Endometrium (tissue), 2 donors: ENCODE results near the gene HOXD12.
A peak's percentile ranks its signal among the peaks of the same experiment; 100 is the strongest.

Source experiments
- FAIRE-seq: peaks from 2 replicates; lab custom pipeline; 2012; peaks lifted over from hg19 to GRCh38; lab: Jason Lieb, UNC
- donor health status: control.
- donor health status: control.

The HOXD12 gene

DNA sequence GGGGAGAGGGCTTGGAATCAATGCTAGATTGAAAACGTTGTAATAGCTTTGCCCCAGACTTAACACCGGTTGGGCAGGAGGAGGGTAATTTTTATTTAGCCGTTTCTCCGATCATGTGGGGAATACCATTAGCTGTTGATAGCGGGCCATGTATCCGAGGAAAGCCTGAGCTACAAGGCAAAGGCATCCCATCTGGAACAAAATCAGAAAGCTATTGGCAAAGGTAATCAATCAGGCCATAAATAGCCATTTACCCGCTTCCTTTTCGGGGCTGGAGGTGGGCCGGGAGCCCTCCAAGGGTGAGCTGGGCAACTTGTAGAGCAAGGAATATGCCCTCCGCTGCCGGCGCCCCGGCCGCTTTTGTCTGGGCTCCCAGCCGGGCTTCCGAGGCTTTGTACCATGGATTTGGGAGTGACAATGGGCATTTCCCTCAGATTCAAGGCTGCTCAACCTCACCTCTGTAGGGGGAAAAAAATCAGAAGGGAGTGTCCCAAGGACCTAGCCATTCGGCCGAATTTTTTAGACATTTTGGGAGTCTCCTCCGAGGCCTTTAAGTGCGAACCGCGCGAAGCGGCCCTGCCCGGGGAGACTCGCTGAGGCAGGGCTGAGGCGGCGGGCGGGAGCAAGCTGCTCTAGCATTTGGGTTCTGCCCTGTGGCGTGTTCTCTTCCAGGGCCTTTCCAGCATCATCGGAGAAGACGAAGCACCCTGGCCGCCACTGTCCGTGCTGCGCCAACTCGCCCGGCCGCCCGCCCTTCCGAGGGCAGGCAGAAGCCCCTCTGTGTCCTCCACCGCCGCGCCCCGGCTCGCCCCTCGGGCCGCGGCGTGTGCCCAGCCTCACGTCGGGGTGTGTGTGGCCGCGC lies 21.8 kb downstream of the HOXD12 start:
- no peak for FAIRE-seq

DNA sequence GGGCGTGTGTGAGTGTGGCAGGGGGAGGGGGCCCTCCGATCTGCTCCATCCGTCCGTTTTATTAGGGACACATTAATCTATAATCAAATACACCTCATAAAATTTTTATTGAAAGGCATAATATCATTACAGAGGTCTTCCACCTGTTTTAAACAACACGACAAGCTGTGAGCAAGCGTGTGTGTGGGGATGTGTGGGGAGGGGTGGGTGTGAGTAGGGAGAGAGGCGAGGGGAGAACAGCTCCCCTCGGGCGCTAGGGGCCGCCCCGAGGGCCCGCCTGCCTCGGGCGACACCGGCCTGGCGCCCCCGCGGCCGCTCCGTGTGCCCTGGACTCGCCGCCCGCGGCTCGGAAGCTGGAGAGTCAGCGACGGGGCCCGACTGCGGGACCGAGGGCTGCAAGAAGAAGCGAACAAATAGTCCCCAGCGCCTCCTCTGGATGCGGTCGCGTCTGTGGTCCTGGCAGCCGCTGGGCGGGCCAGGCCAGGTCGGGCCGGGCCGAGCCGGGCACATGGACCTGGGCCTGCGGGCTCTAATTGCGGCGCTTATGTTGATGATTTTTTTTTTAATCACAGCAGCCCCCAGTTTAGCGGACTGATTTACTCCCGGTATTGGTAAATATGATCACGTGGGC lies 22.6 kb downstream of the HOXD12 start:
- no peak for FAIRE-seq

DNA sequence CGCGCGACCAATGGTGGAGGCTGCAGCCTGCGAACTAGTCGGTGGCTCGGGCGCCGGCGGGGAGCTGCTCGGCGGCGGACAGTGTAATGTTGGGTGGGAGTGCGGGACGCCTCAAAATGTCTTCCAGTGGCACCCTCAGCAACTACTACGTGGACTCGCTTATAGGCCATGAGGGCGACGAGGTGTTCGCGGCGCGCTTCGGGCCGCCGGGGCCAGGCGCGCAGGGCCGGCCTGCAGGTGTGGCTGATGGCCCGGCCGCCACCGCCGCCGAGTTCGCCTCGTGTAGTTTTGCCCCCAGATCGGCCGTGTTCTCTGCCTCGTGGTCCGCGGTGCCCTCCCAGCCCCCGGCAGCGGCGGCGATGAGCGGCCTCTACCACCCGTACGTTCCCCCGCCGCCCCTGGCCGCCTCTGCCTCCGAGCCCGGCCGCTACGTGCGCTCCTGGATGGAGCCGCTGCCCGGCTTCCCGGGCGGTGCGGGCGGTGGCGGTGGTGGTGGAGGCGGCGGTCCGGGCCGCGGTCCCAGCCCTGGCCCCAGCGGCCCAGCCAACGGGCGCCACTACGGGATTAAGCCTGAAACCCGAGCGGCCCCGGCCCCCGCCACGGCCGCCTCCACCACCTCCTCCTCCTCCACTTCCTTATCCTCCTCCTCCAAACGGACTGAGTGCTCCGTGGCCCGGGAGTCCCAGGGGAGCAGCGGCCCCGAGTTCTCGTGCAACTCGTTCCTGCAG lies 23.3 kb downstream of the HOXD12 start, which contains the start of gene HOXD9:
Gene HOXD9, plus strand, starts transcription at position 37 of the 728 bp plus-strand sequence. Its CDS starts 50 bp downstream, at position 87.
- no peak for FAIRE-seq

DNA sequence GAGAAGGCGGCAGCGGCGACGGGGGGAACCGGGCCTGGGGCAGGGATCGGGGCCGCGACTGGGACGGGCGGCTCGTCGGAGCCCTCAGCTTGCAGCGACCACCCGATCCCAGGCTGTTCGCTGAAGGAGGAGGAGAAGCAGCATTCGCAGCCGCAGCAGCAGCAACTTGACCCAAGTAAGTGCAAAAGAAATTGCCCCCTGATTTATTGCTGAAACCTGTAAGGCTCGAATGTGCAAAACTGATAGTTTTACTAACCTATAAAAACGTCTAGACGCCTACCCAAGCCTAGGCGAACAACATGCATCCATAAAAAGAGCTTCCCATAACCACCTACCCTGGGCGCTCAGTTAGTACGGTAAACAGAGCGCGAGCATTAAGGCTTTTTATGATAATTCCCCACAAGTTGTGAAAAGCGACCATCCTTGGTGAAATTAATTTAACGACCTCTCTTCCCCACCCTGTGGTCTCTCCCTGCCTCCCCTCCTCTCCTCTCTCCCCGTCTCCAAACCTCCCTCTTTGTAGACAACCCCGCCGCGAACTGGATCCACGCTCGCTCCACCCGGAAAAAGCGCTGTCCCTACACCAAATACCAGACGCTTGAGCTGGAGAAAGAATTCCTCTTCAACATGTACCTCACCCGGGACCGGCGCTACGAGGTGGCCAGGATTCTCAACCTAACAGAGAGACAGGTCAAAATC lies 24.0 kb downstream of the HOXD12 start:
- FAIRE-seq: no peak

DNA sequence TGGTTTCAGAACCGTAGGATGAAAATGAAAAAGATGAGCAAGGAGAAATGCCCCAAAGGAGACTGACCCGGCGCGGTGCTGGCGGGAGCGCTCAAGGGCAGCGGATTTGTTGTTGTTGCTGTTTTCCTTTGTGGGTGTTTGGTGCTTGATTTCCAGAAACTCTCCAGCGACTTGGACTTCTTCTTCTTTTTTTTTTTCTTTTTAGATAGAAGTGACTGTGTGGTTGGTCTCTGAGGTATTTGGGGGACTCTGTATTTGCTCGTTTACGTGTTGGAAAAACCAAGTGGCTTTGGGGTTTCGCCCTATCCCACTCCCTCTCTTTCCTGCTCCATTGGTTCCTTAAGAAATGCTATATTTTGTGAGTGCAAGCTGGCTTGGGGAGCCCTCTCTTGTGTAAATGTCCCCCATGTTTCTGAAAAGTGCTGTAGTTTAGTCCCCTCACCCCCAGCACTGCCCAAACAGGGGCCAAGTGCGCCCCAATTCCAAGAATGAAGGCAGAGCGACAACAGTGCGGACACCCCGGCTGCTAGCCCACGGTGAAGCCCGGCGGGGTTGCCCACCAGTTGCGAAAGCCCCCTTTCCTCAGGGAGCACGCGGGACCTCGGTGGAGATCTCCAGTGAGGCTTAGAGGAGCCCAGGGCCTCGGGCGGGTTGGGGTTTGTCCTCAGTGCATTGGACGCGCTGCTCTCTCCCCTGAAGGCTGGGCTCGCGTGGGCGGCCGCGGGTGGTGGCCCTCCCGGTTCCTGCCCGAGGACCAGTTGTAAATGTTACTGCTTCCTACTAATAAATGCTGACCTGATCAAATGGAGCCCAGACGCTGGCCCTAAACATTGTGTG lies 24.7 kb downstream of the HOXD12 start:
- no peak for FAIRE-seq

DNA sequence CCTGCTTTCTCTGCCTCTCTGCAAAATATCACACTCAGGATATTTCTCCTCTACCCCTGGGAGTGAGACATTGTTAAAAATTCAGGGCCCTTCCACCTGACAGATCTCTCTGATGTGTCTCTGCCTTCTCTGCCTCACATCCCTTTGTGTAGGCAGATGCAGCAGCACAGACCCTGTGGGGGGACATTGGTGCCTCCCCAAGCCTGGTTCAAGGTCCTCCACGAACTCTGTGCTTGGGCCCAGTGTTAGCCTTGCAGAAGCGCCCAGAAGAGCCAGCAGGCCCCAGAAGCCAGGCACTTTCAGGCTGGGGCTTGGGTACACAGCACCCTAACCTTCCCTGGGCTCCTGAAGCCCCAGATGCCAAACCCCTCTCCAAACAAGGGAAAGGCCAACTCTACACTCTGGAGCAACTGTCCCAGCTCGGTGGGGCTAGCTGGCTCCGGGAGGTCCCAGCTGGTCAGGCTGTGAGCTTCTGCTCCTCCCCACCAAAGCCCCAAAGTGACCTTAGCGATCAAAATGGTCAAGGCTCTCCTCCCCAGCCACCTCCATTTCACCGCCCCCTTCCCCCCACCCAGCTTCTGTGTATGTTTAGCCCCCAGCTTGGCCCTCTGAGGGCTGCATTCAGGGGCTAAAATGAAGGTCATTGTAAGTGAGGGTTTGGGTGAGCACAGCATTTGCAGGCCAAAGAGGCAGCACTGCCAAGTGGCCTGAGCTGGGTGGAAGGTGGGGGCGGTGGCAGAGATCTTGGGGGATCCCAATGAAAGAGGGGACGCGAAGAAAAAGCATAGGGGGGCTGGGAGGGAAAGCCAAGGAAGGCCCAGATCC lies 25.6 kb downstream of the HOXD12 start:
- FAIRE-seq: no peak

DNA sequence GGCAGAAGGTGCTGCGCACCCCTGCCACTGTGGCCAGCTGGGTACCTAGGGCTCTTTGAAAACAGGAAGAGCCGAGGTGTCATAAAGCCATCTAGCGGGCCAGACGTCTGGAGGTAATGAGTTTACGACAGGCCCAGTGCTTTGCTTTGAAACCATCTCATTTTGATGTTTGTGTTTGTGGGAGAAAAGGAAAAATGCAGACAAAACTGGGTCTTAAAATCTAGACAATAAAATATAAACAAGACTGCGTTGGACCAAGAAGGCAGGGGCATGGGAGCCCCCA lies 26.1 kb downstream of the HOXD12 start:
- no peak for FAIRE-seq

DNA sequence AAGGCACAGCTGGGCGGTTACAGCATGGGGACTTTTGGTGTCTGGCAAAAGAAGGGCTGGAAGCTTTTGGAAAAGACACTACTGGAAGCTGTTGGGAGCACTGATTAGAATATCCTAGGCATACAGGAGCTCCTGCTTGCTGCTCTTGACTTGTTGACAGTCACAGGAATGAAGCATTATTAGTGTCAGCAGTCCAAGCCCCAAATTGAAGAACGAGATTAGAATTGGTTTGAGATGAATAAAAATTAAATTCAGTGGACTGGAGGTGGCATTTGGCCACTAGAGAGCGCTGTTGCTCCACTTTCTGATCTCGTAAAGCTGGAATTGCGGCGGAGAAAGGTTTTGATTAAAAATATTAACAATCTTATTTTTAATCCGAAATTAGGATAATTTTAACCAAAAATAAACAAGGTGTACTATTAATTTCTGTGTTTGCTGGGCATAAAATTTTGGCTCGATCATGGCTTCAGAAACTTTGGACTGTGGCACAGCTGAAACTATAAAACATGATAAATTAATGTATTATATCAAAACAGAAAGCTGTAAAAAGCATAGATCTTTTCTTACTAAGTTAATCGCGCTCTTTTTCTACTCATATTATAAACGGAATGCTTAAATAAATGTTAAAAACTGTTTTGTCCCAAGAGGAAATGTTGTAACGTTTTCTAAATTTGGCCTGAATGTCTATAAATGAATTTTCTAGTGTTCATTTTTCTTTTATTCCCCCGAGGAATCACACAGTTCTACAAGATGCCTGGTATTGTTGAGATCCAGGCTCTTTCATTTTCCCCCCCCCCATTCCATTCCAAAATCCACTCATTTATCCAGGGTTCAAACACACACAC lies 27.6 kb downstream of the HOXD12 start:
- FAIRE-seq: peak; percentile 88

DNA sequence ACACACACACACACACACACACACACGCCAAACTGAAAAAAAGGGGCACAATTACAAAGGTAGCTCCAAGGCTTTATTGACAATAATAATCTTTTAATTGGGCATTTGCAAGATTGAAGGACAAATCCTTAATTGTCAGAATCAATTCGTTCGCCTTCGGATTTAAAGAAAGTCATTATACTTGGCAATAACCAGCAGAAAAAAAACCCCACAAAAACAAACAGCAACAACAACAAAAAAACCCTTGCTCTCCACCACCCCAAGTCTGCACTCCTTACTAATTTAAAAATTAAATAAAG lies 28.1 kb downstream of the HOXD12 start:
- FAIRE-seq: no peak

DNA sequence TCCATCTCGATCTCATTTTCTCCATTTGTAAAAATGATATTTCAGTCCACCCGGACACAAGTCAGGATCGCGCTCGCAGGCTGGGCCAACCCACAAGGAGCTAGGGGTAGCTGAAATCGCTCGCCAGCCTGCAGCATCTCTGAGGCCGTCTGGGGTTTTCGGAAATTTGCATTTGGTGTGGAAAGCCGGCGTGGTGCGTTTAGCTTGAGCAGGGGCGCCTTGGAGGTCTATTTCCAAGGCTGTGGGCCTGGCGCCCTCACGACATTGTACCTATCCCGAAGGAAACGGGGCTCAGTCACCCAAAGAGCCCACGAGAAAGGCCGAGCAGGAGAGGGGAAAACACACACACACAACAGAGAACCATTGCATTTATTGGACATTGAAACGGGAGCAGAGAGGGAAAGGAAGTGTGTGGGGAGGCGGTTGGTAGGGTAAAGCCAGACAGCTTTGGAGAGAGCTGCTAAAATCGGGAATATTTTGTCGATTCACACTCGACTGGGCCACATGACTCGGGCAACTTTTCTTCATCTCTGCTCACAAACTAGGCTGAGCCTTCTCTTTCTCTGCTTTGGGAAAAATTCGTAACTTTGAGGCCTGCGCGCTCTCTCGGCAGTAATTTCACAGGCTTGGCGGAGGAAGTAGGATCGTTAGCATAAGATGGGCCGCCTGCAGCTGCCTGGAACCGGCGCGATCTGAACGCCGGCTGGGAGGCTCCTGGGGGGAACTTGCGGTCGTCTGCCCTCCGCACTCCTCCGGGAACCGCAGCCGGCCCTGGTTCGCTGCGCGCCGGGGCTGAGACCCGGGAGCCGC lies 28.8 kb downstream of the HOXD12 start:
- FAIRE-seq: no peak

DNA sequence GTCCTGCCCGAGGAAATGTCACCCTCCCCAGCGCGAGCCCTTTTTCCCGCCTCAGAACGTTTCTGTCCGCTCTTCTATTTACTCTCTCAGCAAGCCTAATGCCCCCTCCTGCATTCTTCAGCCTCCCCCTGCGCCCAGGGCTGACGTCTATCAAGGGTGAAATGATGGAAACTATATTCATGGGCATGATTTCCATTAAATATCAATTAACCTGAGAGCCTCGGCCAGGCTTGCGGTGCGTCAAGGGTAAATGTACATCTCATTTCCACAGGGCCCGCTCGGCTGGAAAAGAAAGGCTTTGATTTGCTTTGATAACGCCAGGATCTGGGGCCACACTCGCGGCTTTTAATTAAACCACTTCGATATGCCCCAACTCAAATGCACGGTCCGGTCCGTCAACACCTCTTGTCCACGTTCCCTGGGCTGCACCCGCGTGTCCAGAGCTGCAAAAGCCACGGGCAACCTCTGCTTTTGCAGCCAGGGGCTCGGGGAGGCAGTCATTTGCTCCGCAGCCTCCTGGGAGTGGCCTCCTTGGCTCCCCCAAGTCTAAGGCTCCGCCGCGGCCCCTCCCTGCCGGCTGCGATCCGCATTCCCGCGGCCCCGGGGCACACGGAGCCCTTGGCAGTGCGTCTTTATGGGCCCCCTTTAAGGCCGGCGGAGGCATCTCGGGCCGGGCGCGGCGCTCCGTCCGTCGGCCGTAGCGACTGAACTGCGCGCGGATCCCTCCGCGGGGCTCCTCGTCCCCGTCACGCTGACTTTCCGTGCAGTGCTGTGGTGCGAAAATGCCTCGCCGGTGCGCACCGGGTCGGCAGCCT lies 29.6 kb downstream of the HOXD12 start, which contains the start of gene HOXD8:
Gene HOXD8, plus strand, starts transcription at position 724 of the 815 bp plus-strand sequence. CDS start 662 bp downstream, outside the sequence.
- no peak for FAIRE-seq

DNA sequence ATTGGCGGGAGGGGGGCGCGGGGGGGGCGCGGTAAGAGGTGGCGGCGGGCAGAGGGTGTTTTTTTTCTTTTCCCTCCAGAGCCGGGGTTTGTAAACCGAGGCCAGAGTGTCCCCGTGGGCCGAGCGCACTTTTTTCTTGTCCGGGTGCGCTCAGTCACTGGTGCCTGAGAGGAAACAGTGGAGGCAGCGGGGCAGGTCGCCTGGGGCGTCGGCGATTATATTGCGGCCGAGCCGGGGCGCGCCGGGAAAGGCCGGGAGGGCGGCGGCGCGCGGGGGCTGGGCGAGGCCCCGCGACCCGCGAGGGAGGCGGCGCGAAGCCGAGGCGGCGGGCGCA lies 30.2 kb downstream of the HOXD12 start:
- no peak for FAIRE-seq

DNA sequence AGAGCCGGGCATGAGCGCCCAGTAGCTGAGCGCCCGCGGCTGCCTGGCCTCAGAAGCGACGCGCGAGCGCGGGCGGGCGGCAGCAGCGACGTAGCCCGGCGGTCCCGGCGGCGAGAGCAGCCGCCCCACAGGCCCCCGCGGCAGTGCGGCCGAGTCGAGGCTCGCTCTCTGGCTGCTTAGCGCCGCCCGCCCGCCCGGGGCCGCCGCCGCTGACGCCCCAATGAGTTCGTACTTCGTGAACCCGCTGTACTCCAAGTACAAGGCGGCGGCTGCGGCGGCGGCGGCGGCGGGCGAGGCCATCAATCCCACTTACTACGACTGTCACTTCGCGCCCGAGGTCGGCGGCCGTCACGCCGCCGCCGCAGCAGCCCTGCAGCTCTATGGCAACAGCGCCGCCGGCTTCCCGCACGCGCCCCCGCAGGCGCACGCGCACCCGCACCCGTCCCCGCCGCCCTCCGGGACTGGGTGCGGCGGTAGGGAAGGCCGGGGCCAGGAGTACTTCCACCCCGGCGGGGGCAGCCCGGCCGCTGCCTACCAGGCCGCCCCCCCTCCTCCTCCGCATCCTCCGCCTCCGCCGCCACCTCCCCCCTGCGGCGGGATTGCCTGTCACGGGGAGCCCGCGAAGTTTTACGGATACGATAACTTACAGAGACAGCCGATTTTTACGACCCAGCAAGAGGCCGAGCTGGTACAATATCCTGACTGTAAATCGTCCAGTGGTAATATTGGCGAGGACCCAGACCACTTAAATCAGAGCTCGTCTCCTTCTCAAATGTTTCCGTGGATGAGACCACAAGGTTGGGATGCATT lies 30.8 kb downstream of the HOXD12 start:
- no peak for FAIRE-seq

DNA sequence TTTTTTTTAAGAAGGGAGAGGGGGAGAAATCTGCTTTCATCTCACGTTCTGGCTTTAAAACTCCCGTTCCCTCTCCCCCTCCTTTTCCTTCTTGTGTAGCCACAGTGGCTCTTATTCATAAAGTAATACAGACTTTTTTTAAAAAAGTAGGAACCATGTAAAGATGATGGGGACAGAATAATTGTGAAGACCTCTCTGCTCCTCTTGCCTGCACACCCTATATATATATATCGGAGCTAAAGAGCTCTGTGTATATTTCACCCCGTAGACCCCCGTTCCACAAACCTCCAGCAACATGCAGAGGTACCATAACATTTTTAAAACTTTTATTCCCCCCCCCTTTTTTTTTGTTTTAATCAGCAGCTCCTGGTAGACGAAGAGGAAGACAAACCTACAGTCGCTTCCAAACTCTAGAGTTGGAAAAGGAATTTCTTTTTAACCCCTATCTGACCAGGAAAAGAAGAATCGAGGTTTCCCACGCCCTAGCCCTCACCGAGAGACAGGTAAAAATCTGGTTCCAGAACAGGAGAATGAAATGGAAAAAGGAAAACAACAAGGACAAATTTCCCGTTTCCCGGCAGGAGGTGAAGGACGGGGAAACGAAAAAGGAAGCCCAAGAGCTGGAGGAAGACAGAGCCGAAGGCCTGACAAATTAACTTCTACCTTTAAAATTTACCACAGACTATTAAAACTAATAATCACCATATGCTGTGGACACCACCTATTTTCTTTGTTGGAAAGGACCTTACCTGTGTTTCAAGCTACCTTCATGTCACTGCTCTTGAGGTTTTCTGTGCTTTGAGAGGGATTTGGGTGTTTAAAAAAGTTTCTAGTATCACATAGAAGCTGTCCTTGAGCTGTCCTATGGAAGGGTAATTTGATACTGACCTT lies 31.6 kb downstream of the HOXD12 start:
- FAIRE-seq: no peak

DNA sequence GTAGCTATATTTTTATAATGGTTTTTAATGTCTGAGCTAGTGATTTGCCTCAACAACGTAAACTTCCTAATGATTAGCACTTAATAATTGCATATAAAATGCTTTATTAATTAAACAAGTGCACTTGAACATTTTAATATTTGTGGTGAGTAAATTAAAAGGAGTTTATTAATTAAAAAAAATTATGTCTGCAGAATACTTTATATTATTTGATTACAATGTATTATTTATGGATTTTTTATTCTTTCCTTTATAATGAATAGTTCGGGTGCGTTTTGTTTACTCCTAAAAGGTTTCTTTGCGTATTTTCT lies 32.2 kb downstream of the HOXD12 start:
- peak; percentile 82 for FAIRE-seq
